HG02884 (cell line): ENCODE measurements around the gene BTBD19.
"Not testable (repeated sequence)": the region's sequence is repeated elsewhere in the genome, so short reads cannot be mapped to it uniquely, and the experiment has no call there.

Source experiments
- ATAC-seq: cut with Tn5 transposase; IDR thresholded peaks from one replicate; pipeline ENCODE4 v1.9.1; 2021; ENCODE audit warnings: mild to moderate bottlenecking, moderate library complexity; ENCODE audit not compliant: unreplicated experiment

Gene BTBD19

GRCh38 chr1:44827197-44828002 is 19.1 kb downstream of the BTBD19 start:
- ATAC-seq: no peak

DNA sequence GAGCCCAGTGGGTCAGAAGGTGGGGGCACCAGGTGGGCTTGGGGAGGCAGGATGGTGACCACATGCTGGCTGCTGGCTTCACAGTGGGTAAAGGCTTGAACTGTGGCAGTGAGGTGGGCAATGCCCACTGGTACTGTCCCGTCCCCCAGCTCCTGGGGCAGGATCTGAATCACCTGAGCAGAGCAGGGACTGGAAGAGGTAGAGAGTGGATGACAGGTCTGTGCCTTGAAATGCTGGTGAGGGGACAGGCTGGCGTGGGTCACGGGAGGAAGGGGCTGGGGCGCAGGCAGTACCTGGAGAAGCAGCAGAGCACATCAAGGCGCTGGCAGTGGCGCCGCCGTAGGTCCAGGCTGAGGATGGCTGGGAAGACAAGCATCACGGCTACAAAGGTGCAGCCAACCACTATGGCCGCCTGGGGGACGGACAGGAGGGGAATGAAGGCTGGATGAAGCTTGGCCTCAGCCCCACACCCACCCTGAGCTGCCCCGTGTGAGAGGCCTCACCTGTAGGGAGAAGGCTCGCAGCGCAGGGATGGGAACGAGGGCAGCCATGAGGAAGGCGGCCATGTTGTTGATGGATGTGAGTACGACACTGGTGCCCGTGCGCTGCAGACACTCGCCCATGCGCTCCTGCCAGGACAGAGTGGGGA is 19.8 kb downstream of the BTBD19 start:
- ATAC-seq: no peak

- ATAC-seq: no peak
Observed at GRCh38 chr1:44828841-44829440, 20.6 kb downstream of the BTBD19 start.

DNA sequence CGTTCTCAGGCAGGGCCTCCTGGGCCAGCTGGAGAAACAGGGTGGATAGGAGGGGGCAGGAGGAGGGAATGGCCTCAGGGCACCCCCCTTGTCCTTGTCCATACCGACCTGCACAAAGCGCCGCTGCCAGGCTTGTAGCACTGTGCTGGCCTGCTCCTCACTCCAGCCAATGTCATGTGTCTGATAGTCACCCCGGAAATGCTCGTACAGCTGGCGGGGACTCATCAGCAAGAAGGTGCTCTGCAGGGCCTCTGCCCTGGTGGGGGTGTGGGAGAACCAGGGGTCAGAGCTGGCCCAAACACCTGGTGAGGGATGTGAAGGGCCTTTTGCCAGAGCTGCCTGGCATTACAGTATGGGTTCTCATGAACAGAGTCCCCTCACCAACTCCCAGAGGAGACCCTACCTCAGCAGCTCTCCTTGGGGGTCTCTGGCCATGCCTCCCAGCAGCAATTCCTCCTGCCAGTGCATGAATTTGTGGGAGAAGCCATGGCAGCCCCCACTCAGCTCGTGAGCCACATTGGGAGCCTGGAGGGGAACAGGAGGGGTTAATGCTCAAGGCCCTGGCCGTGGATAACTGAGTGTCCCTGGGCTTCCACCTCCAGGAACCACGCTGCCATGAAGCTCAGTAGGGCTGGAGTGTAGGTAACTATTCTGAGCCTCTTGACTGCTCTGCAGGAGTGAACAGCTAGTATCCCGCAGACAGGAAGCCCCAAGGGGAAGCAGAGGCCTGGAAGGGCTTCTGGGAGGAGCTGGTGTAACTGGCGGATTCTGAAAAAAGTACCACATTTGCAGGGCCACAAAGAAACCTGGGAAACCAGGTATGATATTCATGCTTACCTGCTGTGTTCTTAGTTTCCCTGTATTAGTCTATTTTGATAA is 21.4 kb downstream of the BTBD19 start:
- ATAC-seq: no peak

DNA sequence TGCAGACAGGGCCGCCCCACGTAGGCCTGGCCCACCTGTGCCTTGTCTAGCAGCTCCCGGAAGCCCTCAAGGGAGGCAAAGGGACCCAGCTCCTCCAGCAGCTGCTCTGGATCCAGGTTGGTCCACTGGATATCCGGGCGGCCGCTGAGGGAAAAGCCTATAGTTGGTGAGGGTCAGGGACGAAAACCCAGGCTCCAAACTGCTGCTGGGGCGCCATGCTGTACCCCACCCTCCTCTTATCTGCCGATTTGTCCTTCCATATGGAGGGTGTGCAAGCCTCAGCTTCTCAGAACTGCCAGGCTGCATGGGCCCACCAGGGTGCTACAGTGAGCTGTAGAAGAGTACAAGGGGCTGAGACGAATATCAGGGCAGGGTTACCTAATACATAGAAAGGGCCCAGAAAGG is 22.6 kb downstream of the BTBD19 start:
- ATAC-seq: no peak

DNA sequence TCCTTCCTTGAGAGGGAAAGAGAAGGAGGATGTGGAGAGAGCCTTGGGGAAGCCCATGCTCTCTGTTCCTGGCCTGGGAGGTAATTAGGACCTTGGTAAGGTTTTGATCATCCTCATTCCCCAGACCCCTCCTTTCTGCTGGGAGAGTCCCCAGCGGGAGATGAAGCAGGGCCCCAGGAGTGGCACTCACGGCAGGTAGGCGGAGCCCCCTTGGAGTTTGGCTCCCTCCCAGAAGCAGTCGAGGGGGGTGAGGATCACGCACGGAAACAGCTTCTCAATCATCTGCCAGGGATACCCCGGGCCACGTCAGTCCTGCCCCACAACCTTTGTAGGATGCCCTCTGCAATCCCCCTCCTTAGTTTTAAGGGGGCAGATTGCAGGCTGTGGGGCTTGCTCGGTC is 23.2 kb downstream of the BTBD19 start:
- no peak for ATAC-seq

GRCh38 chr1:44832056-44832705 is 23.9 kb downstream of the BTBD19 start:
- ATAC-seq: no peak

DNA sequence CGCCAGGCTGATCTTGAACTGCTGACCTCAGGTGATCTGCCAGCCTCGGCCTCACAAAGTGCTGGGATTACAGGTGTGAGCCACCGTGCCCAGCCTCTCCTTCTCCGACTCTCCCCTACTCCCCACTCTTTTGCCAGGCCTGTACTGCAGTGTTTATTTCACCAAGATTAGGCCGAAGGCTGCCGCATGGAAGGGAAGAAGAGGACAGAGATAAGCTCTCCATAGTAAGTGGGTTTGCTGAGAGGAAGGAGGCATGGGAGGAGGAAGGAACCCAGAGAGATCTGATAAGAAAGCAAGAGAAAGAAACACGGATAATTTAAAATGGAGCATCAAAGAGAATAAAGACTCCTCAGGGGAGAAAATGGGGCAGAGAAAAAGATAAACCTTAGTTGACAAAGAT is 26.0 kb downstream of the BTBD19 start:
- no peak for ATAC-seq

DNA sequence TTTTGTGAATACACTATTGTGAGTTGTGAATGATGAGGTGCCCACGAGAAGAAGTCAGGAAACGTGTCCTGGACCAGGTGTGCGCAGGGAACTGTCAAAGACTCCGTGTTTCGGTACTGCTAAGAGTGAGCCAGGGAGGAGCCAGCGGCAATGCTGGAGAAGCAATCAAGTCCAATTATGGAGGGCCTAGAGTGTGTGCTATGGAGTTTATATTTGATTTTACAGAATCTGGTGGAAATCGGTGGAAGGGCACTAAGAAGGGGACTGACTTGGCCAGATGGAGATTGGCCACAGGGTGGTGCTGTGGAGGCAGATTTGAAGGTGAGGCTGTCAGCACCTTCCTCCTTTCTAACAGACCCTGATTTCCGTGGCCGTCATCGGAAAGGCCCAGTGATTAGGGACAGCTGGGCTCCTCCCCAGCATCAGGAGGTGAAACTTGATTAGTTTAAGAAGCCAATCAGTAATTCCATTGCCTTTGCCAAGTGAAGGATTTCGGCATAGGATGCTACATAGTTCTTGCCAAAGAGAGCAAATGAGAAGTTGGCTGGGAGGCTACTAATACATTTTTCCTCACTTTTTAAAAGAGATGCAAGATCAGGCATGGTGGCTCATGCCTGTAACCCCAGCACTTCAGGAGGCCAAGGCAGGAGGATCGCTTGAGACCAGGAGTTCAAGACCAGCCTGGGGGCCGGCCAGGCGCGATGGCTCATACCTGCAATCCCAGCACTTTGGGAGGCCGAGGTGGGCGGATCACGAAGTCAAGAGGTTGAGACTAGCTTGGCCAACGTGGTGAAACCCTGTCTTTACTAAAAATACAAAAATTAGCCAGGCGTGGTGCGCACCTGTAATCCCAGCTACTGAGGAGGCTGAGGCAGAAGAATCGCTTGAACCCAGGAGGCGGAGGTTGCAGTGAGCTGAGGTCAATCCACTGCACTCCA is 27.7 kb downstream of the BTBD19 start:
- ATAC-seq: no peak

DNA sequence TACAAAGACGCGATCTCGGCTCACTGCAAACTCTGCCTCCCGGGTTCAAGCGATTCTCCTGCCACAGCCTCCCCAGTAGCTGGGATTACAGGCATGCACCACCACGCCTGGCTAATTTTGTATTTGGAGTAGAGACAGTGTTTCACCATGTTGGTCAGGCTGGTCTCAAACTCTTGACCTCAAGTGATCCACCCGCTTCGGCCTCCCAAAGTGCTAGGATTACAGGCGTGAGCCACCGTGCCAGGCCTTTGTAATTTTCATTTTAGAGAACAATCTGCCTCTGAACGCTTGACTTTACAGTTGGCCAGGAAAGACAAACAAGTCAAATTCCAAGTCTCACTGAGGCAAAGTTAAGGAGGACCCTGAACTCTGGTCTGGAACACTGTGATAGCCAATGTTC is 30.0 kb downstream of the BTBD19 start:
- ATAC-seq: not testable (repeated sequence)

DNA sequence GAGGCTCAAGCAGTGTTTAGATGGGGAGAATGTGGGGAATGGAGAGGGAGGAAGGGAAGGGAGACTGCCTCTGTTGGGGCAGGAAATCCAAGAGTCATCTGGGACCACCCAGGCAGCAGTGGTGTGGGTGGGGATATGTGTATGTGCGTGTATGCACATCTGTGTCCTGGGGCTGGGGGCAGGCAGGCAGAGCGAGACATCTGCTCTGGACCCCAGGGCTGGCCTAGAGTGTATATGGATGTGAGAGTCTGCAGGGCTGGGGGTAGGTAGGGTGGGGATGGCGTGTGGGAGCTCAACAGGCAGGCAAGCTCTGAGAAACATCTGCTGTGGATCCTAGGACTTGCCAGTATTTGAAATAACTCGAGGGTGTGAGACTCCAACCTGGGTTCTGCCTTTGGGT is 31.3 kb downstream of the BTBD19 start:
- ATAC-seq: no peak

GRCh38 chr1:44842486-44842861 is 34.2 kb downstream of the BTBD19 start:
- no peak for ATAC-seq

DNA sequence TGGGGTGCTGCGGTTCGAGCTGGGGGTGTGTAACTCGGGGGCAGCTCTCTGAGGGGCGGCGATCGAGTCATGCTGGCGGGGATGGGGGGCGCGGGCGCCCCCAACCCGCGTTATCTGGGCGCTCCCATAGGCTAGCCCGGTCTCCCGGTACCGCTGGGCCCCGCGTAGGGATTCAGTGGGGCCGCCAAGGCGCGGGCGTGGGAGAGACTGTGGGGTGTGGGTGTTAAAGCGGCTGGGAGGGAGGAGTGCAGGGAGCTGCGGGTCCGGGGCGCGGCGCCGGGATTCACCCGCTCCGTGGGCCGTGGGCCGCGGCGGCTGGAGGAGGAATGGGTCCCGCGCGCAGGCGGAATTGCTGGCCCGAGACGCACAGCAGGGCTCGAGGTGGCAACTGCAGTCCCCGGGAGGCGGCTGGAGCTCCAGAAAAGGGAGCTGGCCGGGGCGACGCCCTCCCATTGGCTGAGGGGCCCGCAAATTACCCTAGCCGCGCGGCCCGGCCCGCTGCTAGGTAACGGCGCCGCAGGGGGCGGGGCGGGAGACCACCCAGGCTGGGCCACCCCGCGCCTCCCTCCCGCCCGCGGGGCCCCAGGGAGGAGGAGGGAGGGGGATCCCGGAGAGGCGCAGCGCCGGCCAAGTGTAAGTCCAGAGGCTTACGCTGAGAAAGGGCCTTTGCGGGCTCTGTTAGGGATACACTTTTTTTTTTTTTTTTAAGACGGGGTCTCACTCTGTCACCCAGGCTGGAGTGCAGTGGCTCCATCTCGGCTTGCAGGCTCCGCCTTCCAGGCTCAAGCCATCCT is 34.7 kb downstream of the BTBD19 start, which contains the start of gene PTCH2:
PTCH2 (minus strand) TSS at position 392 of the 794 bp plus-strand sequence; CDS start at position 71, 321 bp downstream.
- ATAC-seq: no peak

- ATAC-seq: no peak
Observed at GRCh38 chr1:44846985-44847384, 38.7 kb downstream of the BTBD19 start.

DNA sequence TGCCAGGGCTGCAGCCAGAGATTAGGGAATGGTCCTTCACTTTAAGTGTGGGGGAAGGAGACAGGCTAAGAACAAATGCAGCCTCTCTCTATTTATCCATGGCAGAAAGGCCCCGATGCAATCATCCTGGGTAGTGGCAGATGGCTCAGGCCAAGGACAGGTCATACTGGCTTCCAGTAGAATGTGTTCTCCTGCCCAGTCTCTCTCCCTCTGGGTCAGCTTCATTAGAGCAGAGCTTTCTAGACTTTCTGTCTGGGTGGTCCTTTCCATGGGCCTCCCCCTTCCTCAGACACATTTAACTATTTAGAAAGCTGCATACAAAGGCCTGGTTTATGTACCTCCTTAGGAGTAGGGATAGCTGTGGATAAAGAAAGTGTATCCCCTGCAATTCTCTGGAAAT is 39.5 kb downstream of the BTBD19 start:
- no peak for ATAC-seq

GRCh38 chr1:44848456-44849181 is 40.3 kb downstream of the BTBD19 start:
- ATAC-seq: no peak

GRCh38 chr1:44849575-44850132 is 41.3 kb downstream of the BTBD19 start:
- no peak for ATAC-seq

DNA sequence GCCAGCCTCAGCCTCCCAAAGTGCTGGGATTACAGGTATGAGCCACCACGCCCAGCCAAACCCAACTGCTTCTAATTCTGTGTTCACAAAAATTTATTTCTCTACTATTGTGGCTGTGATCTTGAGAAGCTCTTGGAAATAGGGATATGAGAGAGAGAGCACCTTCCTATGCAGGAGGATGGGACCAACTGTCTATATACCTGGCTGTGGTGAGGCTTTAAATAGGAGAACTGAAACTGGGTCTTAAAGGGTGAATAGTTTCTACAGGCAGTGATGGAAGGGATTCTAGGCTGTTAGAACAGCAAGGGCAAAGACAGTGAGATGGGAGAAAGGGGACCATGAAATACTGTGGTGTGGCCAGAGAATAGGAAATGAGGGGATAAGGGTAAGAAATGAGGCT is 43.0 kb downstream of the BTBD19 start:
- no peak for ATAC-seq
